Hepatocyte (in vitro differentiated cells): ENCODE data around the gene COG6.

ENCODE experiments used
- EZH2 ChIP-seq: fragments of 200-600 bp; sonication (generic); IDR thresholded peaks from 2 replicates; pipeline ENCODE4 v1.6.1; 2016; ENCODE audit warnings: antibody characterized with exemption, mild to moderate bottlenecking, borderline replicate concordance
- EZH2phosphoT487 ChIP-seq: fragments of 200-600 bp; sonication (generic); IDR thresholded peaks from one replicate; pipeline ENCODE4 v1.6.1; 2018; ENCODE audit warnings: antibody characterized with exemption, mild to moderate bottlenecking, low read depth, moderate library complexity; ENCODE audit not compliant: unreplicated experiment, severe bottlenecking
- TF ChIP-seq, protein P1 (sequence below): fragments of 200-600 bp; sonication (generic); IDR thresholded peaks from 2 replicates; pipeline ENCODE4 v1.5.1; 2016; ENCODE audit warnings: antibody characterized with exemption, mild to moderate bottlenecking; ENCODE audit not compliant: poor library complexity

DNA sequence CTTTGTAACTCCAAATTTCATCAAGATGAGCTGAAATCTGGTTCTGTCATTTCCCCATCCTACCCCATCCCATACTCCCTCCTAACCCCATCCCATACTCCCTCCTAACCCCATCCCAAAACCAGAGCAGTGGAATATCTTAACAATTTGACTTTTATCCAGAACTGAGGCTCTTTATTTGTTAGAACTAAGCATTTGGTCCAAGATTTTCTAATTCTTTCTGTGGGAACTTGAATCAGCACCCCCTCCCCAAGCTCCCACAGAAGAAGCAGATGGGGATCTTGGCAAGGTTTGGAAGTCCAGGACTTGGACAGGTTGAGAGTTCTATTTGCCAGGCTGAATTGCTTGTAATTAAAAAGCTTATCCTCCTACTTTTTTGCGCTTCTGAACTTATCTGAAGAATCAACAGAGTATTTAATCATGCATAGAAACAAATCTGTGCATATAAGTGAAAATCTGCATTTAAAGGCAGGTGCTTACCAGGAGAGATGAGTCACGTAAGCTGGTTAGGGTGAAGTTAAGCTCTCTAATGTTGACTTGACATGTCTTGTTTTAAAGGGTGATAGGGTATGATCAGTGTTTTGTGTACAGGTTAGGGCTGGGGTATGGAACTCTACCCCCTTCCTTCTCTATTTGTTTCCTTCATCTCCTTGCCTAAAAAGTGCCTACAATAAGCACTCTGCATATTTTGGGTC lies 111.1 kb downstream of the COG6 start:
- TF ChIP-seq, protein P1, sequence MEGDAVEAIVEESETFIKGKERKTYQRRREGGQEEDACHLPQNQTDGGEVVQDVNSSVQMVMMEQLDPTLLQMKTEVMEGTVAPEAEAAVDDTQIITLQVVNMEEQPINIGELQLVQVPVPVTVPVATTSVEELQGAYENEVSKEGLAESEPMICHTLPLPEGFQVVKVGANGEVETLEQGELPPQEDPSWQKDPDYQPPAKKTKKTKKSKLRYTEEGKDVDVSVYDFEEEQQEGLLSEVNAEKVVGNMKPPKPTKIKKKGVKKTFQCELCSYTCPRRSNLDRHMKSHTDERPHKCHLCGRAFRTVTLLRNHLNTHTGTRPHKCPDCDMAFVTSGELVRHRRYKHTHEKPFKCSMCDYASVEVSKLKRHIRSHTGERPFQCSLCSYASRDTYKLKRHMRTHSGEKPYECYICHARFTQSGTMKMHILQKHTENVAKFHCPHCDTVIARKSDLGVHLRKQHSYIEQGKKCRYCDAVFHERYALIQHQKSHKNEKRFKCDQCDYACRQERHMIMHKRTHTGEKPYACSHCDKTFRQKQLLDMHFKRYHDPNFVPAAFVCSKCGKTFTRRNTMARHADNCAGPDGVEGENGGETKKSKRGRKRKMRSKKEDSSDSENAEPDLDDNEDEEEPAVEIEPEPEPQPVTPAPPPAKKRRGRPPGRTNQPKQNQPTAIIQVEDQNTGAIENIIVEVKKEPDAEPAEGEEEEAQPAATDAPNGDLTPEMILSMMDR: no peak
- TF ChIP-seq EZH2 (no peak), EZH2phosphoT487 (no peak)
